Suppressor macrophage treated with lipopolysaccharide for 4 hours (primary cell): ENCODE measurements around the gene IZUMO1.

Experiments
- DNase-seq: peaks from one replicate; pipeline ENCODE4 v3.0.0-alpha.2; 2020

IZUMO1 gene

GRCh38 chr19:48756686-48757085 is 10.0 kb upstream of the IZUMO1 start:
- DNase-seq, result no peak

- DNase-seq, result no peak
Observed at GRCh38 chr19:48756212-48756611, 9.5 kb upstream of the IZUMO1 start.

- DNase-seq, result no peak
Observed at GRCh38 chr19:48755787-48756186, 9.1 kb upstream of the IZUMO1 start.

GRCh38 chr19:48755084-48755641 is 8.5 kb upstream of the IZUMO1 start, which contains the start of gene FGF21:
FGF21 (plus strand) TSS chr19:48755524; CDS start chr19:48756237, 713 bp downstream.
- no peak for DNase-seq

- DNase-seq, result no peak
Observed at GRCh38 chr19:48752496-48753365, 6.0 kb upstream of the IZUMO1 start, which contains the start of gene FUT1. FUT1 (minus strand) TSS chr19:48752641; CDS start chr19:48751281, 1,360 bp downstream.

- no peak for DNase-seq
Observed at GRCh38 chr19:48751845-48752495, 5.3 kb upstream of the IZUMO1 start.

GRCh38 chr19:48750771-48751504 is 4.2 kb upstream of the IZUMO1 start:
- DNase-seq, result no peak

GRCh38 chr19:48750351-48750750 is 3.6 kb upstream of the IZUMO1 start:
- no peak for DNase-seq

- no peak for DNase-seq
Observed at GRCh38 chr19:48749571-48750198, 3.0 kb upstream of the IZUMO1 start.

- no peak for DNase-seq
Observed at GRCh38 chr19:48746110-48746509, 599 bp downstream of the IZUMO1 start.

- peak; percentile 77 for DNase-seq
Observed at GRCh38 chr19:48745208-48745995, 1.3 kb downstream of the IZUMO1 start.

- DNase-seq, result peak; percentile 43
Observed at GRCh38 chr19:48742096-48742495, 4.6 kb downstream of the IZUMO1 start.

GRCh38 chr19:48741129-48741999 is 5.3 kb downstream of the IZUMO1 start:
- DNase-seq, result no peak

GRCh38 chr19:48740164-48740972 is 6.3 kb downstream of the IZUMO1 start, which contains the start of gene RASIP1:
RASIP1 (minus strand) TSS chr19:48740610; CDS start chr19:48740282, 328 bp downstream.
- DNase-seq, result no peak

- no peak for DNase-seq
Observed at GRCh38 chr19:48739404-48740163, 7.1 kb downstream of the IZUMO1 start.

- peak; percentile 88 for DNase-seq
Observed at GRCh38 chr19:48738557-48739403, 7.9 kb downstream of the IZUMO1 start.

GRCh38 chr19:48737360-48737998 is 9.2 kb downstream of the IZUMO1 start:
- no peak for DNase-seq
